IPS-20b (cell line): Measurements from ENCODE around the gene COX6A1.

Source experiments
- H3K27ac ChIP-seq: one replicate; pipeline ENCODE4 v1.5.1; 2013; ENCODE audit warnings: low read length
- H3K27me3 ChIP-seq: 2 replicates; pipeline ENCODE4 v1.6.1; 2013; ENCODE audit warnings: mild to moderate bottlenecking, low read length, inconsistent platforms; ENCODE audit not compliant: insufficient read depth
- H3K36me3 ChIP-seq: 2 replicates; pipeline ENCODE4 v1.6.1; 2013; ENCODE audit warnings: low read depth, mild to moderate bottlenecking, inconsistent platforms, low read length, moderate library complexity; ENCODE audit not compliant: insufficient read depth
- H3K4me1 ChIP-seq: 2 replicates; pipeline ENCODE4 v1.6.1; 2013; ENCODE audit warnings: mild to moderate bottlenecking, control low read depth, inconsistent platforms, low read length, moderate library complexity; ENCODE audit not compliant: insufficient read depth
- H3K4me3 ChIP-seq: 2 replicates; pipeline ENCODE4 v1.5.1; 2013; ENCODE audit warnings: mild to moderate bottlenecking, low read length, inconsistent platforms
- H3K9ac ChIP-seq: 2 replicates; pipeline ENCODE4 v1.6.1; 2013; ENCODE audit warnings: low read depth, mild to moderate bottlenecking, inconsistent platforms, low read length, moderate library complexity
- H3K9me3 ChIP-seq: 2 replicates; pipeline ENCODE4 v1.6.1; 2013; ENCODE audit warnings: mild to moderate bottlenecking, low read depth, low read length, inconsistent platforms; ENCODE audit not compliant: insufficient read depth

COX6A1 gene

DNA sequence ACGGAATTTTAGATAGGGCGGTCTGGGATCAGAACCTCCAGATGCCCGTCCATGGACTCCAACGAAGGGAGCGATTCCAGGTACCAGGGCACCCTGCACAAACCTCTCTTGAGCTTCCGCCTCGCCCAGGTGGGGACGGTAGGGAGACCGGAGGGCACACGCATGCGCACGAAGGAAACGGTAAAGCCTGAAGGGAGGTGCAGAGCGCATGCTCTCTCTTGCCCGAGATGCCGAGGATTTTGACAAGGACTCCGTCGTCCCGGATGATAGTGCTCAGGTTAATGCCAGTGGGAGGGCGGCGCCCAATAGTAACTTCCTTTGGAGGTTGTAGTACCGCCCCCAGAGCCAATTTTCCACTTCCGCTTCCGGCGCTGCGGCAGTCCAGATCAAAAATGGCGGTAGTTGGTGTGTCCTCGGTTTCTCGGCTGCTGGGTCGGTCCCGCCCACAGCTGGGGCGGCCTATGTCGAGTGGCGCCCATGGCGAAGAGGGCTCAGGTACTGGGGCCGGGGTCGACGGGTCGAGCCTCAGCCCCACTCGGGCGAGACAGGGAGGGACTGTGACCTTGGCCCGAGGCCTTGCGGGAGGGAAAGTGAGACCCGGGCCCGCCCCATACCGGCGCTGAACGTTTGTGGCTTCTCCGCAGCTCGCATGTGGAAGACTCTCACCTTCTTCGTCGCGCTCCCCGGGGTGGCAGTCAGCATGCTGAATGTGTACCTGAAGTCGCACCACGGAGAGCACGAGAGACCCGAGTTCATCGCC, at the start of gene COX6A1:
Gene COX6A1, plus strand, starts transcription at position 379 of the 760 bp plus-strand sequence. Its CDS starts 14 bp downstream, at position 393.
- H3K4me3 ChIP-seq: peak within 1 kb of the TSS; percentile 83
- H3K36me3 ChIP-seq: peaks cover 24% of the 10 kb centered on the region
- H3K27ac ChIP-seq: peak within 1 kb of the TSS; percentile 20
- H3K9me3 ChIP-seq: no peaks in the 10 kb centered on the region
- peak within 1 kb of the TSS; percentile 89 for H3K9ac ChIP-seq
- no peaks in the 10 kb centered on the region for H3K27me3 ChIP-seq
- H3K4me1 ChIP-seq: peaks cover 3% of the 10 kb centered on the region; the same call in 1 of the 2 replicates

GRCh38 chr12:120388691-120389481, 49.0 kb upstream of the COX6A1 start:
- Histone ChIP-seq H3K9ac (peak overlapping the region; percentile 83), H3K4me1 (peaks cover 9% of the 10 kb centered on the region; the same call in 1 of the 2 replicates), H3K9me3 (no peaks in the 10 kb centered on the region), H3K36me3 (no peaks in the 10 kb centered on the region), H3K4me3 (peak overlapping the region; percentile 61), H3K27ac (peak overlapping the region; percentile 19), H3K27me3 (no peaks in the 10 kb centered on the region)

GRCh38 chr12:120390540-120391120, 47.3 kb upstream of the COX6A1 start:
- H3K4me3 ChIP-seq: no peak overlapping the region
- H3K9me3 ChIP-seq: no peaks in the 10 kb centered on the region
- H3K9ac ChIP-seq: no peak overlapping the region; the same call in 1 of the 2 replicates
- peaks cover 9% of the 10 kb centered on the region; the same call in 1 of the 2 replicates for H3K4me1 ChIP-seq
- H3K36me3 ChIP-seq: no peaks in the 10 kb centered on the region
- H3K27me3 ChIP-seq: no peaks in the 10 kb centered on the region
- H3K27ac ChIP-seq: no peak overlapping the region

GRCh38 chr12:120394483-120395367, 43.2 kb upstream of the COX6A1 start:
- Histone ChIP-seq H3K27me3 (no peaks in the 10 kb centered on the region), H3K9ac (peak overlapping the region; percentile 61; the same call in 1 of the 2 replicates), H3K9me3 (no peaks in the 10 kb centered on the region), H3K27ac (peak overlapping the region; percentile 20), H3K4me3 (peak overlapping the region; percentile 4; the same call in 1 of the 2 replicates), H3K4me1 (no peaks in the 10 kb centered on the region; the same call in 1 of the 2 replicates), H3K36me3 (no peaks in the 10 kb centered on the region)

DNA sequence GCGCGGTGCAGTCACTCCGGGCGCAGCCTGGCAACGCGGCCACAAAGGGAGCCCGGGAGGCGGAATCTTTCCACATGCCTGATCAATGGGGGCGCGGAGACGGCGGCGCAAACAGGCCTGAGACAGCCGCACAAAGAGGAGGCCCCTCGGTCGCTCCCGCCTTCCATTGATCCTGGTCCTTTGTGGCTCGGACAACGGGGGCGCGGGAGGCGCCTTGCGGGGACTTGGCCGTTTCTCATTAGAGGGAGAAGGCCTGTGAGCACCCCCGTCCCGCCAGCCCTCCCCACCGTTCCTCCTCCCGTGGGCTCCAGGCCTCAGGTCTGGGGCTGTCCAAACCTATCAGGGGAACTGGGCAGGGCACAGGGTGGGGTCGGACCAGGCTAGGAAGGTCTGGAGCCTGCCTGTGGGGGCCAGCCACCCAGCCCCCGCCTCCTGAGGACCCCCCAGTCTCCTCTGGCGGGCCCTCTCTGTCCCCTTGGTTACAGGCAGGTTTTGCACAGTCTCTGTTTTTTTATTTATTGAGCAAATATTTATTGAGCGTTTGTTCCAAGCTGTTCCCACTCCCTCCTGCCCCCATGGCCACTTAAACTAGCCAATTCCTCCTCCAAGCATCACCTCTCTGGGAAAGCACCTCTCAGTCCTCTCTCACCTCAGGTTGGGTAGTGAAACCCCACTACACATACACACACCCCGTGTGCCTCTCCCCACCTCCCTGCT, 39.9 kb upstream of the COX6A1 start:
- H3K27me3 ChIP-seq: no peaks in the 10 kb centered on the region
- H3K27ac ChIP-seq: no peak overlapping the region
- H3K9ac ChIP-seq: no peak overlapping the region
- H3K9me3 ChIP-seq: no peaks in the 10 kb centered on the region
- no peak overlapping the region for H3K4me3 ChIP-seq
- H3K36me3 ChIP-seq: no peaks in the 10 kb centered on the region
- peaks cover 7% of the 10 kb centered on the region; the same call in 1 of the 2 replicates for H3K4me1 ChIP-seq

DNA sequence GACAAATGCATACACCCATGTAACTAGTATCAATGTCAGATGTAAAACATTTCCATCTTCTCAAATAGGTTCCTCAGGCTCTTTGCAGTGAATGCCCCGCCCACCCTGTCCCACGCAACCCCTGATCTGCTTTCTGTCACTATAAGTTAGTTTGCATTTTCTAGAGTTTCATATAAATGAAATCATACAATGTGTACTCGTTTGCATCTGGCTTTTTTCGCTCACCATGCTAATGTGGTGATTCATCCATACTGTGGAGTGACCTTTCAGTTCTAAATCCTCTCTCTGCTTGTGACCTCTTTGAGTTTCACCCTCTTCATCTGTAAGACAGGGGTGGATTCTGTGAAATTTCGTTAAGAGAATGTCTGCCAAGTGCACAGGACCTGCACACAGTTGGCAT, 38.4 kb upstream of the COX6A1 start:
- Histone ChIP-seq H3K27ac (no peak overlapping the region), H3K9ac (no peak overlapping the region), H3K27me3 (no peaks in the 10 kb centered on the region), H3K36me3 (no peaks in the 10 kb centered on the region), H3K4me3 (no peak overlapping the region), H3K4me1 (peaks cover 7% of the 10 kb centered on the region; the same call in 1 of the 2 replicates), H3K9me3 (no peaks in the 10 kb centered on the region; the same call in 1 of the 2 replicates)

GRCh38 chr12:120402217-120402616, 35.7 kb upstream of the COX6A1 start:
- Histone ChIP-seq H3K9me3 (no peaks in the 10 kb centered on the region; the same call in 1 of the 2 replicates), H3K27me3 (no peaks in the 10 kb centered on the region), H3K27ac (no peak overlapping the region)

GRCh38 chr12:120403869-120404268, 34.0 kb upstream of the COX6A1 start:
- Histone ChIP-seq H3K27ac (no peak overlapping the region), H3K4me3 (no peak overlapping the region), H3K4me1 (peaks cover 7% of the 10 kb centered on the region; the same call in 1 of the 2 replicates), H3K36me3 (no peaks in the 10 kb centered on the region), H3K9ac (no peak overlapping the region), H3K27me3 (no peaks in the 10 kb centered on the region), H3K9me3 (no peaks in the 10 kb centered on the region; the same call in 1 of the 2 replicates)

More at GRCh38 chr12:120402217-120402616, 35.7 kb upstream of the COX6A1 start:
- Histone ChIP-seq H3K4me3 (peak overlapping the region; percentile 18; the same call in 1 of the 2 replicates), H3K9ac (peak overlapping the region; percentile 12; the same call in 1 of the 2 replicates), H3K36me3 (no peaks in the 10 kb centered on the region), H3K4me1 (peaks cover 7% of the 10 kb centered on the region; the same call in 1 of the 2 replicates)

- H3K4me3 ChIP-seq: no peak overlapping the region
- no peaks in the 10 kb centered on the region; the same call in 1 of the 2 replicates for H3K9me3 ChIP-seq
- H3K36me3 ChIP-seq: no peaks in the 10 kb centered on the region
- H3K9ac ChIP-seq: no peak overlapping the region
- no peaks in the 10 kb centered on the region for H3K27me3 ChIP-seq
- peaks cover 7% of the 10 kb centered on the region; the same call in 1 of the 2 replicates for H3K4me1 ChIP-seq
- no peak overlapping the region for H3K27ac ChIP-seq
Measured at GRCh38 chr12:120404271-120404670, 33.6 kb upstream of the COX6A1 start.

GRCh38 chr12:120406069-120406468, 31.8 kb upstream of the COX6A1 start:
- no peaks in the 10 kb centered on the region for H3K27me3 ChIP-seq
- H3K9me3 ChIP-seq: no peaks in the 10 kb centered on the region; the same call in 1 of the 2 replicates
- H3K4me3 ChIP-seq: no peak overlapping the region
- no peaks in the 10 kb centered on the region for H3K36me3 ChIP-seq
- H3K4me1 ChIP-seq: peaks cover 7% of the 10 kb centered on the region; the same call in 1 of the 2 replicates
- no peak overlapping the region for H3K27ac ChIP-seq
- H3K9ac ChIP-seq: no peak overlapping the region
